Raji (cell line): ENCODE results near the gene PCGF1.

ENCODE experiments used
- POLR2A ChIP-seq: IDR thresholded peaks from 2 replicates; pipeline ENCODE4 v1.6.1; 2011; ENCODE audit warnings: low read depth, low read length, control low read depth; ENCODE audit not compliant: insufficient read depth

PCGF1 gene

GRCh38 chr2:74529357-74530238 is 22.1 kb upstream of the PCGF1 start, which contains the start of the genes AUP1 and HTRA2:
Gene AUP1 (minus strand): TSS chr2:74529706. CDS start chr2:74529629, 77 bp downstream.
Gene HTRA2 (plus strand): TSS chr2:74529933. CDS start chr2:74530007, 74 bp downstream.
- peak; percentile 67 for TF ChIP-seq POLR2A

- TF ChIP-seq POLR2A, result no peak
These were observed 21.3 kb upstream of the PCGF1 start for GRCh38 chr2:74528600-74529356.

- TF ChIP-seq POLR2A, result no peak
These were observed 20.2 kb upstream of the PCGF1 start for GRCh38 chr2:74527741-74528140.

- TF ChIP-seq POLR2A, result no peak
These were observed 19.2 kb upstream of the PCGF1 start for GRCh38 chr2:74526649-74527230.

- TF ChIP-seq POLR2A, result peak; percentile 49
These were observed 18.5 kb upstream of the PCGF1 start, which contains the start of gene DQX1 for GRCh38 chr2:74525717-74526648. Gene DQX1 (minus strand): TSS chr2:74526231. CDS start chr2:74525729, 502 bp downstream.

GRCh38 chr2:74524955-74525716 is 17.6 kb upstream of the PCGF1 start:
- TF ChIP-seq POLR2A, result no peak

GRCh38 chr2:74524005-74524404 is 16.5 kb upstream of the PCGF1 start:
- TF ChIP-seq POLR2A, result no peak

- TF ChIP-seq POLR2A, result no peak
These were observed 15.0 kb upstream of the PCGF1 start for GRCh38 chr2:74522516-74522915.

GRCh38 chr2:74516650-74517049 is 9.2 kb upstream of the PCGF1 start:
- TF ChIP-seq POLR2A, result no peak

GRCh38 chr2:74515981-74516633 is 8.6 kb upstream of the PCGF1 start:
- no peak for TF ChIP-seq POLR2A

GRCh38 chr2:74515271-74515980 is 7.9 kb upstream of the PCGF1 start:
- TF ChIP-seq POLR2A, result no peak

- TF ChIP-seq POLR2A, result no peak
These were observed 7.1 kb upstream of the PCGF1 start, which contains the start of gene TLX2 for GRCh38 chr2:74514368-74515270. Gene TLX2 (plus strand): TSS chr2:74514450. CDS start chr2:74514807, 357 bp downstream.
